H1 (cell line): ENCODE data around the gene SIX1. TPM values are rescaled to one million over a fixed set of nuclear protein-coding genes. Genes with fewer than 3 reads are reported as not detected.

Experiments used
- CTCF ChIA-PET: fragments of 300-600 bp; sonication (Branson Sonifier 250); formaldehyde crosslinking; loops from one replicate; lab custom pipeline; 2021; ENCODE audit not compliant: partially characterized antibody; lab: Charles Lee
- POLR2A ChIA-PET: fragments of 300-600 bp; sonication (Branson Sonifier 250); formaldehyde crosslinking; loops from one replicate; lab custom pipeline; 2021; ENCODE audit warnings: inconsistent platforms; ENCODE audit not compliant: partially characterized antibody; lab: Charles Lee
- DNase-seq, 2 experiments: peaks; one replicate each; pipeline versions ENCODE4 v3.0.0 to v3.0.0-alpha.2; 2010 to 2022; ENCODE audit warnings: low spot score in 2 of 2, low read depth in 1 of 2, mixed read lengths in 1 of 2
- FAIRE-seq: peaks from 2 replicates; lab custom pipeline; 2011; peaks lifted over from hg19 to GRCh38; lab: Jason Lieb, UNC
- H2AFZ ChIP-seq: 2 replicates; pipeline ENCODE4 v1.8.1; 2012; ENCODE audit warnings: low read length, inconsistent platforms
- H2AK5ac ChIP-seq: 2 replicates; pipeline ENCODE4 v1.6.1; 2013; ENCODE audit warnings: low read depth, low read length
- H2BK120ac ChIP-seq: replicated peaks from 2 replicates; pipeline ENCODE3; 2013; ENCODE audit warnings: low read depth, low read length, inconsistent platforms
- H2BK12ac ChIP-seq: 2 replicates; pipeline ENCODE4 v1.6.1; 2013; ENCODE audit warnings: low read depth, low read length
- H2BK15ac ChIP-seq: 2 replicates; pipeline ENCODE4 v1.6.1; 2013; ENCODE audit warnings: low read length
- H2BK20ac ChIP-seq: 2 replicates; pipeline ENCODE4 v1.6.1; 2013; ENCODE audit warnings: low read length
- H2BK5ac ChIP-seq: 2 replicates; pipeline ENCODE4 v1.6.1; 2013; ENCODE audit warnings: low read depth, low read length
- H3K14ac ChIP-seq: 2 replicates; pipeline ENCODE4 v1.6.1; 2013; ENCODE audit warnings: inconsistent platforms; ENCODE audit not compliant: insufficient read length
- H3K18ac ChIP-seq: 2 replicates; pipeline ENCODE4 v1.6.1; 2013; ENCODE audit warnings: low read length; ENCODE audit errors: extremely low read depth
- H3K23ac ChIP-seq: 2 replicates; pipeline ENCODE4 v1.6.1; 2013; ENCODE audit warnings: inconsistent platforms; ENCODE audit not compliant: insufficient read length
- H3K23me2 ChIP-seq: 2 replicates; pipeline ENCODE4 v1.6.1; 2013; ENCODE audit warnings: low read depth, low read length
- H3K27ac ChIP-seq: 2 replicates; pipeline ENCODE4 v1.6.1; 2011; ENCODE audit warnings: low read depth, low read length, inconsistent platforms
- H3K27me3 ChIP-seq, 4 experiments: replicated peaks in 1 of 4; 1 replicate in 1 of 4; 2 replicates in 3 of 4; pipeline versions ENCODE4 v1.6.1 to v1.8.1; 2011 to 2013; ENCODE audit warnings: low read length in 3 of 4, mild to moderate bottlenecking in 3 of 4, inconsistent platforms in 2 of 4, mixed read lengths in 2 of 4, moderate library complexity in 1 of 4; ENCODE audit not compliant: control insufficient read depth in 3 of 4, insufficient read depth in 3 of 4; ENCODE audit errors: extremely low read depth in 1 of 4
- H3K36me3 ChIP-seq, 4 experiments: 2 replicates each; pipeline versions ENCODE4 v1.6.1 to v1.8.1; 2011 to 2013; ENCODE audit warnings: mild to moderate bottlenecking in 4 of 4, low read length in 3 of 4, moderate library complexity in 2 of 4, control low read depth in 1 of 4, inconsistent platforms in 1 of 4; ENCODE audit not compliant: insufficient read depth in 4 of 4, control insufficient read depth in 2 of 4
- H3K4ac ChIP-seq: replicated peaks from 2 replicates; pipeline ENCODE3; 2013; ENCODE audit warnings: low read length, low read depth, mixed read lengths, inconsistent platforms; ENCODE audit not compliant: insufficient read length
- H3K4me1 ChIP-seq, 4 experiments: replicated peaks in 1 of 4; 1 replicate in 1 of 4; 2 replicates in 3 of 4; pipeline versions ENCODE4 v1.6.1 to v1.8.1; 2011 to 2013; ENCODE audit warnings: low read length in 3 of 4, inconsistent platforms in 2 of 4, mixed read lengths in 1 of 4; ENCODE audit not compliant: insufficient read depth in 4 of 4, control insufficient read depth in 3 of 4
- H3K4me2 ChIP-seq, 2 experiments: 2 replicates each; pipeline versions ENCODE4 v1.6.1 to v1.8.1; 2011 to 2013; ENCODE audit warnings: low read depth in 2 of 2, low read length in 2 of 2, control low read depth in 1 of 2, inconsistent platforms in 1 of 2, mild to moderate bottlenecking in 1 of 2; ENCODE audit not compliant: insufficient read depth in 1 of 2
- H3K4me3 ChIP-seq, 4 experiments: fragments of 200-600, 300-600 bp in 1 of 4; sonication (generic), shearing (Covaris generic), sonication (Bioruptor Twin) in 1 of 4; 2 replicates each; pipeline versions ENCODE4 v1.5.1 to v1.8.1; 2011 to 2016; ENCODE audit warnings: low read length in 4 of 4, low read depth in 3 of 4, control low read depth in 2 of 4, inconsistent platforms in 2 of 4, mild to moderate bottlenecking in 2 of 4, mixed read lengths in 1 of 4, moderate library complexity in 1 of 4; ENCODE audit not compliant: insufficient read depth in 2 of 4; ENCODE audit errors: extremely low read depth in 1 of 4
- H3K56ac ChIP-seq: replicated peaks from 2 replicates; pipeline ENCODE3; 2013; ENCODE audit warnings: low read depth, mild to moderate bottlenecking, mixed read lengths, low read length, inconsistent platforms; ENCODE audit not compliant: insufficient read length
- H3K79me1 ChIP-seq: 2 replicates; pipeline ENCODE4 v1.6.1; 2013; ENCODE audit warnings: low read depth, low read length, control low read depth
- H3K79me2 ChIP-seq, 2 experiments: 2 replicates each; pipeline versions ENCODE4 v1.6.1 to v1.8.1; 2012 to 2013; ENCODE audit warnings: low read length in 2 of 2, mild to moderate bottlenecking in 2 of 2, inconsistent platforms in 1 of 2; ENCODE audit not compliant: insufficient read depth in 2 of 2, control insufficient read depth in 1 of 2
- H3K9ac ChIP-seq, 4 experiments: replicated peaks in 1 of 4; 1 replicate in 1 of 4; 2 replicates in 3 of 4; pipeline versions ENCODE4 v1.6.1 to v1.8.1; 2011 to 2013; ENCODE audit warnings: low read depth in 3 of 4, low read length in 3 of 4, control low read depth in 2 of 4, mild to moderate bottlenecking in 2 of 4, moderate library complexity in 2 of 4, inconsistent platforms in 1 of 4; ENCODE audit errors: extremely low read depth in 1 of 4
- H3K9me3 ChIP-seq, 2 experiments: 2 replicates each; pipeline versions ENCODE4 v1.6.1 to v1.8.1; 2012 to 2013; ENCODE audit warnings: mild to moderate bottlenecking in 2 of 2, moderate library complexity in 2 of 2, control low read depth in 1 of 2, inconsistent platforms in 1 of 2, low read depth in 1 of 2, low read length in 1 of 2, mixed read lengths in 1 of 2; ENCODE audit not compliant: insufficient read depth in 2 of 2
- H4K20me1 ChIP-seq, 2 experiments: replicated peaks in 1 of 2; 2 replicates each; pipeline versions ENCODE3 to v1.8.1; 2011 to 2013; ENCODE audit warnings: inconsistent platforms in 2 of 2, low read length in 2 of 2, mild to moderate bottlenecking in 1 of 2; ENCODE audit not compliant: insufficient read depth in 2 of 2, control insufficient read depth in 1 of 2
- H4K5ac ChIP-seq: 2 replicates; pipeline ENCODE4 v1.6.1; 2013; ENCODE audit warnings: low read length, low read depth, mixed read lengths, inconsistent platforms; ENCODE audit not compliant: insufficient read length
- H4K8ac ChIP-seq: 2 replicates; pipeline ENCODE4 v1.8.0; 2013; ENCODE audit warnings: mild to moderate bottlenecking, moderate library complexity, low read length, inconsistent platforms; ENCODE audit not compliant: insufficient read depth; ENCODE audit errors: extremely low read depth
- H4K91ac ChIP-seq: replicated peaks from 2 replicates; pipeline ENCODE3; 2013; ENCODE audit warnings: low read length, mixed read lengths, inconsistent platforms; ENCODE audit not compliant: insufficient read length
- BCL11A ChIP-seq, 2 experiments: IDR thresholded peaks; one replicate each; pipeline ENCODE4 v1.6.1; 2011; ENCODE audit warnings: low read depth in 2 of 2, low read length in 2 of 2, mild to moderate bottlenecking in 2 of 2
- BRCA1 ChIP-seq: IDR thresholded peaks from 2 replicates; pipeline ENCODE4 v1.6.1; 2012; ENCODE audit warnings: low read depth, low read length, improper control_type of control experiment
- CEBPB ChIP-seq: IDR thresholded peaks from 2 replicates; pipeline ENCODE4 v1.6.1; 2012; ENCODE audit warnings: low read depth, low read length
- CHD2 ChIP-seq: IDR thresholded peaks from 2 replicates; pipeline ENCODE4 v1.6.1; 2012; ENCODE audit warnings: low read length, improper control_type of control experiment
- GTF2F1 ChIP-seq: IDR thresholded peaks from 2 replicates; pipeline ENCODE4 v1.6.1; 2012; ENCODE audit warnings: low read depth, low read length, improper control_type of control experiment, borderline replicate concordance
- RXRA ChIP-seq: IDR thresholded peaks from 2 replicates; pipeline ENCODE4 v1.6.1; 2011; ENCODE audit warnings: low read depth, mild to moderate bottlenecking, low read length, moderate library complexity; ENCODE audit not compliant: insufficient read depth
- SAP30 ChIP-seq: fragments of 300-600 bp; sonication (generic); IDR thresholded peaks from 2 replicates; pipeline ENCODE4 v1.7.1; 2012; ENCODE audit warnings: low read length, moderate library complexity, mild to moderate bottlenecking, inconsistent platforms; ENCODE audit not compliant: insufficient read depth, insufficient replicate concordance
- SRF ChIP-seq: IDR thresholded peaks from 2 replicates; pipeline ENCODE4 v1.6.1; 2011; ENCODE audit warnings: mild to moderate bottlenecking, low read depth, low read length, moderate library complexity
- TAF1 ChIP-seq: IDR thresholded peaks from 2 replicates; pipeline ENCODE4 v1.6.1; 2011; ENCODE audit warnings: mild to moderate bottlenecking, low read depth, low read length
- polyA plus RNA-seq, 7 experiments: library from polyadenylated mRNA; depleted of rRNA in 3 of 7; stranded (reverse) in 5 of 7; unstranded in 2 of 7; fragments of >200 nt in 5 of 7; fragments of 200-250 nt in 2 of 7; gene quantifications; 1 replicate in 5 of 7; 2 replicates in 1 of 7; 4 replicates in 1 of 7; pipeline versions ENCODE4 v1.2.1 to v1.2.3, GENCODE V29; 2011 to 2013; ENCODE audit warnings: missing spikeins in 2 of 7, mixed read lengths in 2 of 7
- total RNA-seq: library from RNA; stranded (reverse); fragmentation: NEBNext Ultra II Directional; extraction: Animal tissue kit (Norgen Biotek cat#: 25700); gene quantifications from 2 replicates; pipeline ENCODE4 v1.2.1, GENCODE V29; 2021

SIX1 gene
- total and polyA plus RNA-seq, 2 of the 8 experiments (the other 6 are each of a cell fraction or from before 2014, with no cell fraction given): 0.03 to 0.69 TPM

- no peaks in the 10 kb centered on the region for H3K36me3 ChIP-seq
- H2AFZ ChIP-seq: no peak overlapping the region
- H3K9me3 ChIP-seq: no peaks in the 10 kb centered on the region
- POLR2A ChIA-PET: no interaction called here
- no peak overlapping the region for H2BK5ac ChIP-seq
- H2BK20ac ChIP-seq: 0 out of 2 replicates have a peak overlapping the region, but pooled peaks have one; percentile 48
- no peak overlapping the region for H3K9ac ChIP-seq
- H3K4ac ChIP-seq: no peak overlapping the region
- H2BK12ac ChIP-seq: no peak overlapping the region
- no peaks in the 10 kb centered on the region for H3K23me2 ChIP-seq
- H4K8ac ChIP-seq: no peak overlapping the region
- H3K4me2 ChIP-seq: no peak overlapping the region
- no peak overlapping the region for H4K5ac ChIP-seq
- FAIRE-seq: no peak
- H3K27me3 ChIP-seq: no peaks in the 10 kb centered on the region
- no peak overlapping the region for H3K56ac ChIP-seq
- no peak overlapping the region for H2BK120ac ChIP-seq
- H3K18ac ChIP-seq: no peak overlapping the region
- DNase-seq: no peak
- no peaks in the 10 kb centered on the region for H4K20me1 ChIP-seq
- H3K23ac ChIP-seq: no peak overlapping the region
- H3K79me1 ChIP-seq: no peaks in the 10 kb centered on the region
- peaks cover 2 to 9% (median 6%) of the 10 kb centered on the region in 4 experiments; a peak in 5 of 7 replicates for H3K4me1 ChIP-seq
- H3K79me2 ChIP-seq: no peaks in the 10 kb centered on the region
- no peak overlapping the region for H2AK5ac ChIP-seq
- no peak overlapping the region for H2BK15ac ChIP-seq
- no peak overlapping the region for H3K14ac ChIP-seq
- CTCF ChIA-PET: interaction anchor here (1.7 kb wide), 1 partner anchor 18 kb away, joined by 6 read pairs; no protein-coding TSS in a partner anchor
- no peak overlapping the region for H4K91ac ChIP-seq
- no peak overlapping the region for H3K27ac ChIP-seq
- H3K4me3 ChIP-seq: no peak overlapping the region
- no peak for TF ChIP-seq SAP30
- TF ChIP-seq BCL11A (IDR thresholded peaks at IDR 0.05; ENCODE audit: low read depth in 2 of 2, low read length in 2 of 2): no peak
- TF ChIP-seq CEBPB: no peak
- TF ChIP-seq CHD2: no peak
- TF ChIP-seq SRF: no peak
- TF ChIP-seq BRCA1: no peak
- TF ChIP-seq TAF1: no peak
- TF ChIP-seq GTF2F1: no peak
- no peak for TF ChIP-seq RXRA
Observed at GRCh38 chr14:60681271-60681670, 32.0 kb upstream of the SIX1 start.
